Osteoblast (primary cell): ENCODE data around the gene C1orf226. TPM values are rescaled to one million over a fixed set of nuclear protein-coding genes. Genes with fewer than 3 reads are reported as not detected.
"Not testable (repeated sequence)": the region's sequence is repeated elsewhere in the genome, so short reads cannot be mapped to it uniquely, and the experiment has no call there.

Source experiments
- DNase-seq: peaks from one replicate; pipeline ENCODE4 v3.0.0; 2011; ENCODE audit warnings: low spot score, mixed read lengths; ENCODE audit not compliant: insufficient read length; ENCODE audit errors: missing footprints
- H2AFZ ChIP-seq: 2 replicates; pipeline ENCODE4 v1.6.0; 2011; ENCODE audit warnings: mild to moderate bottlenecking, low read length
- H3K27ac ChIP-seq: 2 replicates; pipeline ENCODE4 v1.5.1; 2011; ENCODE audit warnings: mild to moderate bottlenecking, low read depth, low read length, moderate library complexity
- H3K27me3 ChIP-seq: 2 replicates; pipeline ENCODE4 v1.6.0; 2012; ENCODE audit warnings: mild to moderate bottlenecking, control low read depth, inconsistent platforms, low read length, moderate library complexity; ENCODE audit not compliant: insufficient read depth
- H3K36me3 ChIP-seq: 2 replicates; pipeline ENCODE4 v1.5.1; 2011; ENCODE audit warnings: mild to moderate bottlenecking, low read length, control low read depth, moderate library complexity; ENCODE audit not compliant: insufficient read depth
- H3K4me1 ChIP-seq: 2 replicates; pipeline ENCODE4 v1.5.1; 2011; ENCODE audit warnings: mild to moderate bottlenecking, low read length, control low read depth, moderate library complexity; ENCODE audit not compliant: insufficient read depth
- H3K4me2 ChIP-seq: 2 replicates; pipeline ENCODE4 v1.6.0; 2011; ENCODE audit warnings: mild to moderate bottlenecking, low read length; ENCODE audit not compliant: insufficient read depth
- H3K4me3 ChIP-seq: fragments of 200-600 bp; sonication (generic); 3 replicates; pipeline ENCODE4 v1.5.1; 2012; ENCODE audit warnings: mild to moderate bottlenecking, low read length, inconsistent platforms; ENCODE audit not compliant: insufficient read depth
- H3K79me2 ChIP-seq: 2 replicates; pipeline ENCODE4 v1.6.0; 2012; ENCODE audit warnings: mild to moderate bottlenecking, low read length, control low read depth, inconsistent platforms; ENCODE audit not compliant: insufficient read depth
- H3K9me3 ChIP-seq: 2 replicates; pipeline ENCODE4 v1.5.1; 2011; ENCODE audit warnings: low read depth, low read length, control low read depth
- H4K20me1 ChIP-seq: 2 replicates; pipeline ENCODE4 v1.6.0; 2012; ENCODE audit warnings: mild to moderate bottlenecking, low read length, control low read depth; ENCODE audit not compliant: insufficient read depth
- CTCF ChIP-seq: IDR thresholded peaks from 2 replicates; pipeline ENCODE4 v1.5.1; 2011; ENCODE audit warnings: mild to moderate bottlenecking, low read depth, low read length, moderate library complexity; ENCODE audit errors: extremely low read depth
- total RNA-seq: library from RNA; depleted of rRNA; stranded (reverse); fragments of >200 nt; gene quantifications from 2 replicates; pipeline ENCODE4 v1.2.3, GENCODE V29; 2012

Gene C1orf226
- total RNA-seq, 1 donor = under 0.01 TPM

GRCh38 chr1:162416909-162417308 lies 35.4 kb downstream of the C1orf226 start:
- Histone ChIP-seq H2AFZ (no peak overlapping the region), H3K36me3 (no peaks in the 10 kb centered on the region), H4K20me1 (no peaks in the 10 kb centered on the region), H3K4me2 (no peak overlapping the region), H3K9me3 (no peaks in the 10 kb centered on the region), H3K4me3 (no peak overlapping the region), H3K27me3 (no peaks in the 10 kb centered on the region), H3K79me2 (no peaks in the 10 kb centered on the region), H3K4me1 (no peaks in the 10 kb centered on the region), H3K27ac (no peak overlapping the region)
- no peak for TF ChIP-seq CTCF
- no peak for DNase-seq

GRCh38 chr1:162417650-162418049 lies 36.1 kb downstream of the C1orf226 start:
- no peak overlapping the region for H3K4me3 ChIP-seq
- H3K36me3 ChIP-seq = no peaks in the 10 kb centered on the region
- no peaks in the 10 kb centered on the region for H3K27me3 ChIP-seq
- H2AFZ ChIP-seq = no peak overlapping the region
- H3K4me2 ChIP-seq = no peak overlapping the region
- no peak for TF ChIP-seq CTCF
- no peaks in the 10 kb centered on the region for H4K20me1 ChIP-seq
- no peak for DNase-seq
- no peaks in the 10 kb centered on the region for H3K79me2 ChIP-seq
- no peaks in the 10 kb centered on the region for H3K4me1 ChIP-seq
- no peaks in the 10 kb centered on the region for H3K9me3 ChIP-seq
- no peak overlapping the region for H3K27ac ChIP-seq

- not testable (repeated sequence) for H2AFZ ChIP-seq, H3K27ac ChIP-seq, H3K4me2 ChIP-seq, H4K20me1 ChIP-seq, H3K4me1 ChIP-seq, H3K4me3 ChIP-seq, H3K9me3 ChIP-seq, DNase-seq, H3K36me3 ChIP-seq, H3K27me3 ChIP-seq, H3K79me2 ChIP-seq
Measured at GRCh38 chr1:162418584-162418983, 37.1 kb downstream of the C1orf226 start.

- not testable (repeated sequence) for H3K9me3 ChIP-seq, DNase-seq, H3K4me3 ChIP-seq, H4K20me1 ChIP-seq, H3K79me2 ChIP-seq, H3K4me2 ChIP-seq, H3K27ac ChIP-seq, H3K36me3 ChIP-seq, H3K27me3 ChIP-seq, H2AFZ ChIP-seq, H3K4me1 ChIP-seq
Measured at GRCh38 chr1:162419450-162419931, 38.0 kb downstream of the C1orf226 start.

- Histone ChIP-seq H2AFZ (no peak overlapping the region), H3K4me1 (no peaks in the 10 kb centered on the region), H3K79me2 (no peaks in the 10 kb centered on the region), H3K4me3 (no peak overlapping the region), H3K4me2 (no peak overlapping the region), H3K27ac (no peak overlapping the region), H4K20me1 (no peaks in the 10 kb centered on the region), H3K9me3 (no peaks in the 10 kb centered on the region), H3K27me3 (no peaks in the 10 kb centered on the region), H3K36me3 (no peaks in the 10 kb centered on the region)
- DNase-seq = no peak
- TF ChIP-seq CTCF = no peak
Measured at GRCh38 chr1:162420120-162420519, 38.6 kb downstream of the C1orf226 start.
